ENCODE data around the gene JCAD.
"Not testable (repeated sequence)": the region's sequence is repeated elsewhere in the genome, so short reads cannot be mapped to it uniquely, and the experiment has no call there.

Gene JCAD, protein sequence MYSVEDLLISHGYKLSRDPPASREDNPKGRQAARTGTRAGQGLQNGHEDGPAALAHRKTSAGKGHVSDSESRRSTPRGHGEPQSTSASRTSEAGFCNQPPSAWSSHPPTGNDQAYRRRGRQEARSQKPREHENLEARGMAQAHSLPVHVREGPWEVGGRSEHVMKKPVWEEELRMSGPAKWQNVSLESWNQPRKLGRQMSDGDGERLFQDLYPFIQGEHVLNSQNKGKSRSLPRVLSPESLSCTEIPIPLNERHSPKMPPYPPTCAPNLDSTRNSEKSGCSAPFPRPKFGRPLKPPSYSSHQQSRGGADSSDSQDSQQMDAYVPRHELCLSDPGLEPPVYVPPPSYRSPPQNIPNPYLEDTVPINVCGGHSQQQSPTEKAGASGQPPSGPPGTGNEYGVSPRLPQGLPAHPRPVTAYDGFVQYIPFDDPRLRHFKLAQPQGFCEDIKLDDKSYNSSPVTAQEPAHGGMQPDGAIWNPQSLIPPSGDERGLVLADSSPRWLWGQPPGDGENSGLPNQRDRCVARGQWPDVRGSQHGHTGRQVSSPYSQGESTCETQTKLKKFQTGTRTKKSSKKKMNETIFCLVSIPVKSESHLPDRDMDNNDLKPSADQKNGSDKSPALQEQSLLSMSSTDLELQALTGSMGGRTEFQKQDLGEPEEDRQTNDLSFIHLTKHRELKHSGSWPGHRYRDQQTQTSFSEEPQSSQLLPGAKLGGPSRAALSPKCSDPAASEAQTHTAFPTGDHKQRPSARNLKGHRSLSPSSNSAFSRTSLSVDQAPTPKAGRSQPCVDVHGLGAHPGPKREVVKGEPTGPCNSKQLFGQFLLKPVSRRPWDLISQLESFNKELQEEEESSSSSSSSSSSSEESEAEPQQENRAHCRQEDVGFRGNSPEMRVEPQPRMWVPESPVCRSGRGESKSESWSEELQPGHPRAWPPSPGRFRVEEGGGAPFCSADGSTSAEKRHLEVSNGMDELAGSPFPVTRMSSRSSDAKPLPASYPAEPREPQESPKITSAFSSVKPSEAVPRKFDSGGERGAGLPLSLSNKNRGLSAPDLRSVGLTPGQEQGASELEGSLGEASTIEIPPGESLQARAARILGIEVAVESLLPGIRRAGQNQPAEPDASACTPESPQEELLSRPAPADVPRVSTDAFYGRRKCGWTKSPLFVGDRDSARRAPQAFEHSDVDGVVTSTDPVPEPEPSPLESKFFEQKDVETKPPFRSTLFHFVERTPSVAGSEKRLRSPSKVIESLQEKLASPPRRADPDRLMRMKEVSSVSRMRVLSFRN (N-terminal part only)

DNA sequence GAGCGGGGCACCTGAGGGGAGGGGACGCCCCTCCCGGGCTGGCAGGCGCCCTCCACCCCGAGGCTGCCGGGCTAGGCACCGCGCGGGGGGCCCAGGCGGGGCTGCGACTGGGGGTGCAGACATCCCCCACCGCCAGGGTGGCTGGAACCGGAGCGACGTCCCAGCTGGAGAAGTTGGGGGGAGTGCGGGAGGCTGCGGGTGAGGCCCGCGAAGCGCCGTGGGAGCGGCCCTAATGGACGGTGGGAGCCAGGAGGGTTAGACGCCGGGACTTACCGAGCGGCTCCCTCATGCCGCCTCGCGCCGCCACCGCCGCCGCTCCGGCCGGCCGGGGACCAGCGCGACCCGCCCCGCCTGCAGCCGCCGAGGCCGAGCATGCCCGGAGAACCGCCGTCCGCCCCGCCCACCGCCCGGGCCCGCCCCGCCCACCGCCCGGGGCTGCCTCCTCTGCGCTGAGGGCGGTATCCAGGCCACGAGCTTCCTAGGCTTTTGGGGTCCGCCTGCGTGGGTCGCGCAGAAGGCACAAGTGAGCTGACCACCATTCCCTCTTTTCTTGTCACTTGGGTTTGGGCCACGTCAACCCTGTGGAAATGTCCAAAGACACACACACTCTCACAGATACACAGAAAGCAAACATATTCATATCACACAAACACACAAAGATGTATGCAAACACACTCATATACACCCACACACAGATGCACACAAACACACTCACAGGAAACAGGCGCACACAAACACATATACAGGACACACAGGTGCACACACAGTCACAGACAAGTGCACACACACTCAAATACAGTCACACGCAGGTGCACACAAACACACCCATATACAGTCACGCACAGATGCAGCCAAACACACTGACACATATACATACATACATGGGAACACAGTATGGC lies at the start of gene JCAD:
TSS of gene JCAD (minus strand) at position 378 of the 899 bp plus-strand sequence. CDS start 11,774 bp downstream, outside the sequence.
- no peaks in the 10 kb centered on the region for H3K36me3 ChIP-seq (ENCODE audit: control insufficient read depth, insufficient read depth, low read length)
- H3K9ac ChIP-seq (ENCODE audit: low read depth, low read length), result no peak within 1 kb of the TSS
- H3K9me3 ChIP-seq (ENCODE audit: control insufficient read depth, insufficient read depth, low read length), result no peaks in the 10 kb centered on the region
- peaks cover 5% of the 10 kb centered on the region for H3K4me1 ChIP-seq (ENCODE audit: control insufficient read depth, insufficient read depth, low read length)
- H3K4me3 ChIP-seq (ENCODE audit: low read depth, low read length), result peak within 1 kb of the TSS; percentile 68
- peaks cover 25% of the 10 kb centered on the region for H3K27me3 ChIP-seq (ENCODE audit: control insufficient read depth, insufficient read depth, low read length)

DNA sequence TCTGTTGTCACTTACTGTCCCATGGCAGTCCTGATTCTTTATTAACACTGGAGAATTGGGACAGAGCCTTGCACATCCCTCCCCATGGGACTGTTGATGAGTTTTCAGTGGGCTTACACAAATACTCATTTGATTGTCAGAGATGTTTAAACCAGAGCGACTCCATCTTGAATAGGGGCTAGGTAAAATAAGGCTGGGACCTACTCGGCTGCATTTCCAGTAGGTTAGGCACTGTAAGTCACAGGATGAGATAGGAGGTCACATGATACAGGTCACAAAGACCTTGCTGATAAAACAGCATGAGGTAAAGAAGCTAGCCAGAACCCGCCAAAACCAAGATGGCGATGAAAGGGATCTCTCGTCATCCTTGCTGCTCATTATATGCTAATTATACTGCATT lies 47.6 kb upstream of the JCAD start:
- no peak overlapping the region for H3K4me3 ChIP-seq (ENCODE audit: low read depth, low read length)
- no peaks in the 10 kb centered on the region for H3K9me3 ChIP-seq (ENCODE audit: control insufficient read depth, insufficient read depth, low read length)
- no peak overlapping the region for H3K9ac ChIP-seq (ENCODE audit: low read depth, low read length)
- H3K36me3 ChIP-seq (ENCODE audit: control insufficient read depth, insufficient read depth, low read length), result no peaks in the 10 kb centered on the region
- H3K27me3 ChIP-seq (ENCODE audit: control insufficient read depth, insufficient read depth, low read length), result no peaks in the 10 kb centered on the region
- no peaks in the 10 kb centered on the region for H3K4me1 ChIP-seq (ENCODE audit: control insufficient read depth, insufficient read depth, low read length)

DNA sequence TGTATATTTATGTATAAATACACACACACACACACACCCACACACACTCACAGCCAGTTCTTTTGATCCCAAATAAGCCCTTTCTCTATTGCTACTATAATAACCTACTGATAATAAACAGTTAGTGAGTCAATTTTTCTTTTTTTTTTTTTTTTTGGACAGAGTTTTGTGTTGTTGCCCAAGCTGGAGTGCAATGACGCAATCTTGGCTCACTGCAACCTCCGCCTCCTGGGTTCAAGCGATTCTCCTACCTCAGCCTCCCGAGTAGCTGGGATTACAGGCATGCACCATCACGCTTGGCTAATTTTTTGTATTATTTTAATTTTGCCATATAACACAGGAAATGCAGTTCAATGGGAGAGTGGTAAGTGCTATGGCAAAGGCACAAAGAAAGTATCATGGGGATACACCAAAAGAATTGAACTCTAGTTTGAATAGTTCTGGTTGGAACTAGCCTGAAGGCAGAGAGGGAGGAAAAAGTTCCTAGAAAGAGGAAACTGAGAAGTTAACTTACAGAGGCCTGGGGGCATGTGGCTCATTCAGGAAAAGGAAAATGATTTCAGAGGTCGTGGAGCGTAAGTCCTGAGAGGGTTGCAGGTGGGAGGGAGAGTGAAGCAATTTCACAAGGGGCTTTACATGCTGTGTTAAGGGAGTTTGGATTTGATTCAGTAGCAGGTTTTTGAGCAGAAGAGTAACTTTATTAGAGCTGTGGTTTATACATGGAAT lies 44.4 kb upstream of the JCAD start:
- Histone ChIP-seq H3K27me3 (ENCODE audit: control insufficient read depth, insufficient read depth, low read length) (no peaks in the 10 kb centered on the region), H3K9ac (ENCODE audit: low read depth, low read length) (no peak overlapping the region), H3K4me1 (ENCODE audit: control insufficient read depth, insufficient read depth, low read length) (no peaks in the 10 kb centered on the region), H3K9me3 (ENCODE audit: control insufficient read depth, insufficient read depth, low read length) (no peaks in the 10 kb centered on the region), H3K4me3 (ENCODE audit: low read depth, low read length) (no peak overlapping the region), H3K36me3 (ENCODE audit: control insufficient read depth, insufficient read depth, low read length) (no peaks in the 10 kb centered on the region)

DNA sequence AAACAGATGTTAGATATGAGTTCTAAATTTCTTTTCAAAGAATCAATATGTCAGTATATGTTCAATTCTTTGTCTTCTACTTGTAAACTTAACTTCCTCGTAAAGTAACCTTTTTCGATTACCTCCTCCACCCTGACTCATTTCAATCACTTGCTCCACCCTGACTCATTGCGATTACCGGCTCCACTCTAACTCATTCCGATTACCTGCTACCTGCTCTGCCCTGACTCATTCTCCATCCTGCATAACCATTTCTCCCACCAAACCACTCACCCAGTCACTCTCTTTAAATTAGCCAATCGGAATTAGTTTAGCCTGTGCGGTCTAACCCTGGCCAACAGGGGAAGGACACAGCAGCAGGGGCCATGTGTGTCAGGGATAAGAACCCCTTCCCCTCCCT lies 40.3 kb upstream of the JCAD start:
- H3K36me3 ChIP-seq (ENCODE audit: control insufficient read depth, insufficient read depth, low read length); H3K9me3 ChIP-seq (ENCODE audit: control insufficient read depth, insufficient read depth, low read length); H3K4me1 ChIP-seq (ENCODE audit: control insufficient read depth, insufficient read depth, low read length); H3K4me3 ChIP-seq (ENCODE audit: low read depth, low read length); H3K9ac ChIP-seq (ENCODE audit: low read depth, low read length); H3K27me3 ChIP-seq (ENCODE audit: control insufficient read depth, insufficient read depth, low read length): not testable (repeated sequence)

DNA sequence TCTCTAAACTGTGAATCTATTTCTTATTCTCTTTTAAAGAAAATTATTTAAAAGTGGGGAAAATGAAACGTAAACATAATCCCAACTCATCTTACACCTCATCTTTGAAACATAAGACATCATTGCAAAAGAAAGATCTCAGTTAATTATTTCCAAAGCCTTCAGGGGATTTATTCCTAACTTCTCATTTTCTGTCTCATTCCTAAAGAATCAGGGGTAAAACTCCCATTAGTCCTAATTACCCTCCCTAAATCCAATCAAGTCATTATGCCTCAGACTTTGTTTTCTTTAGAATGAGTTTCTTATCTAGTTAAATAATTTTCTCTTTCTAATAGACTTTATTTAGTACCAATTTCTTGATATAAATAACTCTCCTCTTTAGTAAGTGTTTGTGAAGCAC lies 39.7 kb upstream of the JCAD start:
- no peaks in the 10 kb centered on the region for H3K36me3 ChIP-seq (ENCODE audit: control insufficient read depth, insufficient read depth, low read length)
- no peaks in the 10 kb centered on the region for H3K27me3 ChIP-seq (ENCODE audit: control insufficient read depth, insufficient read depth, low read length)
- no peaks in the 10 kb centered on the region for H3K4me1 ChIP-seq (ENCODE audit: control insufficient read depth, insufficient read depth, low read length)
- H3K4me3 ChIP-seq (ENCODE audit: low read depth, low read length), result no peak overlapping the region
- H3K9ac ChIP-seq (ENCODE audit: low read depth, low read length), result no peak overlapping the region
- H3K9me3 ChIP-seq (ENCODE audit: control insufficient read depth, insufficient read depth, low read length), result no peaks in the 10 kb centered on the region

DNA sequence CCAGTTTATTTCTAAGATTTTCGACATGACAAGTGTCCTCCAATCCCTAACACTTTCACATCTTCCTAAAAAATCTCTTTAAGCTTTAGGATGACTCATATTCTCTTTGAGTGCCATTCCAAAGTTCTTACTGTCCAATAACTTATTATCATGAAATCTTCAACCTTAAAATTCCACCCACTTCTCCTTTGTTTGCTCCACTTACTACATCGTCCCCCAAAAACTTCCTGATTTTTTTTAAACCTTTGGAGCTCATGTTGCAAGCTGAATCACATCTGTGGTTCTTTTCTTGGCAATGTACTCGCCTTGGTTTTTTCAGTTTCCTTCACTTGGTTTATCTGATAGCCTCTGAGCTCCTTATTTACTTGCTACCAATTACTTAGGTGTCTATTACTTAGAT lies 39.2 kb upstream of the JCAD start:
- H3K9ac ChIP-seq (ENCODE audit: low read depth, low read length), result no peak overlapping the region
- no peaks in the 10 kb centered on the region for H3K36me3 ChIP-seq (ENCODE audit: control insufficient read depth, insufficient read depth, low read length)
- H3K9me3 ChIP-seq (ENCODE audit: control insufficient read depth, insufficient read depth, low read length), result no peaks in the 10 kb centered on the region
- H3K4me3 ChIP-seq (ENCODE audit: low read depth, low read length), result no peak overlapping the region
- H3K4me1 ChIP-seq (ENCODE audit: control insufficient read depth, insufficient read depth, low read length), result no peaks in the 10 kb centered on the region
- H3K27me3 ChIP-seq (ENCODE audit: control insufficient read depth, insufficient read depth, low read length), result no peaks in the 10 kb centered on the region

DNA sequence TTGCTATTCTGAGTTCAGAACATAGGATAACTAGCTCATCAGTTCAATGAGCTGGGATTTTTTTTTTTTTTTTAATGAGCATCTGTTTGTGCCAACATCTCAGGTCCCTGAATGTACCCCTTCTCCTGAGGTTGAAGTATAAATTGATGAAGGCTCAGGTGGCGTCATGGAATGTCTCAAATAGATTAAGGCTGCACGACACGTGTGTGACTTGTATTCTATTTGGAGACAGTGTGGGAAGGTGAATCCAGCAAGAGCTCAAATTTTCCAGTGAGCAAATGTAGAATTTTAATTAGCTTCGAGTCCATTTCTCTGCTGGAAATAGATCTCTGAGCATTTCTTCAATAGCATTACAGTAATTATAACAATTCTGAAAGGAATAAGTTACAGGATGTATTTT lies 37.2 kb upstream of the JCAD start:
- no peaks in the 10 kb centered on the region for H3K36me3 ChIP-seq (ENCODE audit: control insufficient read depth, insufficient read depth, low read length)
- H3K4me3 ChIP-seq (ENCODE audit: low read depth, low read length), result no peak overlapping the region
- H3K4me1 ChIP-seq (ENCODE audit: control insufficient read depth, insufficient read depth, low read length), result no peaks in the 10 kb centered on the region
- H3K9ac ChIP-seq (ENCODE audit: low read depth, low read length), result no peak overlapping the region
- no peaks in the 10 kb centered on the region for H3K27me3 ChIP-seq (ENCODE audit: control insufficient read depth, insufficient read depth, low read length)
- no peaks in the 10 kb centered on the region for H3K9me3 ChIP-seq (ENCODE audit: control insufficient read depth, insufficient read depth, low read length)

DNA sequence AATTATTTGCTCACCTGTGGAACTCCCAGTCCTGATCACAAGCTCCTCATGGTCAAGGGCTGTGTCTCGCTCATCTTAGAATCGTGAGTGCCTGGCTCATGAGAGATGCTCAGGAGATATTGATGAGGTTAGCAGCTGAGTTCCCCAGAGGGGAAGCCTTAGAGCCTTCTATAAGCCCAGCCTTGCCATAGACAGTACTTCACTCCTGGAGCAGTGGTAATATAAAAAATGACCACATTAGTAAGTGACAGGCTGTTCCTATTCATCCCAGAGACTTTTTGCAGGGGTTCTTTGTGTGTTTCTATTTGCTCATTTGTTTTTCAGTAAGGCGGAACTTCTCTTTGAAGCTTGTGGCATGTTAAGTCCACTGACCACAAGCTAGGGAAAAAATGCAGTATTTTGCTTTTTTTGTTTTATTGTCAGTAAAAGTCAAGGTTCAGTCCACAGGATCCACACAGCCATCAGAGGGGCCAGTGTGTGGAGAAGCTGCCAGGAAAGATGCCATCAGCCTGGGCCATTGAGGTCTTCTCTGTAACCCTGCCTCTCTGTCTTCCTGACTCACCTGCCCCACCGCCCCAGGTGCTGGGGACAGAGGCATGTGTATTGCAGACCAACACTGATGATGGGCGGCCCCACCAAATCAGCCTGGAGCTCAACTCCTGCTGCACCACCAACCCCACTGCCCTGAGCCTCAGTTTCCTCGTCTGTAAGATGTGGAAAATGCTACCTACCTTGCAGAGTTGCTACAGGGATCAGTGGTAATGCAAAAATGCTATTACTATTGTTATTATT lies 36.4 kb upstream of the JCAD start:
- Histone ChIP-seq H3K27me3 (ENCODE audit: control insufficient read depth, insufficient read depth, low read length) (no peaks in the 10 kb centered on the region), H3K4me3 (ENCODE audit: low read depth, low read length) (no peak overlapping the region), H3K4me1 (ENCODE audit: control insufficient read depth, insufficient read depth, low read length) (no peaks in the 10 kb centered on the region), H3K9me3 (ENCODE audit: control insufficient read depth, insufficient read depth, low read length) (no peaks in the 10 kb centered on the region), H3K36me3 (ENCODE audit: control insufficient read depth, insufficient read depth, low read length) (no peaks in the 10 kb centered on the region), H3K9ac (ENCODE audit: low read depth, low read length) (no peak overlapping the region)

DNA sequence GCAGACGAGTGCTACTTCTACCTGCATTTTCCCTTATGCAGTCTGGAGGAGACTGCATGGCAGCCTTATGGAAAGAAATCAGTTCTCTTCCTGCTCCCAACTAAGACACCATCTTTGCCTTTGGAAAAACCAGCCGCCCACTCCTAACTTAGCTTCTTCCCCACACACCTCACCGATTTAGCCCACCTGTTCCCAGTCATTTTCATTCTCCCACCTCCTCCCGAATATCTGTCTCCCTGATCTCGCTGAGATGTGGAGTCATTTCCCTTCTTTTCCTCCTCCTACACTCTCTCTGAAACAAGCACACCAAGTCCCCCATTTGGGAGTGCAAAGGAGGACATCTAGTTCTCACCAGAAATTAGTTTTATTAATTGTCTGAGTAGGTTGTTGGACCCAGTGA lies 35.2 kb upstream of the JCAD start:
- Histone ChIP-seq H3K9ac (ENCODE audit: low read depth, low read length) (no peak overlapping the region), H3K27me3 (ENCODE audit: control insufficient read depth, insufficient read depth, low read length) (no peaks in the 10 kb centered on the region), H3K36me3 (ENCODE audit: control insufficient read depth, insufficient read depth, low read length) (no peaks in the 10 kb centered on the region), H3K4me1 (ENCODE audit: control insufficient read depth, insufficient read depth, low read length) (no peaks in the 10 kb centered on the region), H3K4me3 (ENCODE audit: low read depth, low read length) (no peak overlapping the region), H3K9me3 (ENCODE audit: control insufficient read depth, insufficient read depth, low read length) (no peaks in the 10 kb centered on the region)
